ENCODE results near the gene KRTAP6-1. TPM values are rescaled to one million over a fixed set of nuclear protein-coding genes. Genes with fewer than 3 reads are reported as not detected.

Gene KRTAP6-1
- polyA plus RNA-seq = not detected in 2 replicates

GRCh38 chr21:30613836-30614235, at the start of gene KRTAP6-1:
Gene KRTAP6-1 (minus strand): TSS chr21:30613930. CDS start chr21:30613904, 26 bp downstream.

GRCh38 chr21:30642564-30642963, 28.8 kb upstream of the KRTAP6-1 start, which contains the start of gene KRTAP20-3:
Gene KRTAP20-3 (plus strand): TSS chr21:30642864.

GRCh38 chr21:30634906-30635305, 21.2 kb upstream of the KRTAP6-1 start, which contains the start of gene KRTAP20-2:
Gene KRTAP20-2 (plus strand): TSS chr21:30635206. CDS start chr21:30635264, 58 bp downstream.

GRCh38 chr21:30620522-30620921, 6.8 kb upstream of the KRTAP6-1 start, which contains the start of gene KRTAP20-4:
Gene KRTAP20-4 (plus strand): TSS chr21:30620627.

GRCh38 chr21:30616125-30616524, 2.4 kb upstream of the KRTAP6-1 start, which contains the start of gene KRTAP20-1:
Gene KRTAP20-1 (plus strand): TSS chr21:30616425. CDS start chr21:30616455, 30 bp downstream.

GRCh38 chr21:30600787-30601186, 12.9 kb downstream of the KRTAP6-1 start, which contains the start of gene KRTAP22-1:
Gene KRTAP22-1 (plus strand): TSS chr21:30601087.

GRCh38 chr21:30598802-30599201, 14.9 kb downstream of the KRTAP6-1 start, which contains the start of gene KRTAP6-2:
Gene KRTAP6-2 (minus strand): TSS chr21:30598902. CDS start chr21:30598874, 28 bp downstream.

GRCh38 chr21:30592140-30592539, 21.6 kb downstream of the KRTAP6-1 start, which contains the start of gene KRTAP6-3:
Gene KRTAP6-3 (plus strand): TSS chr21:30592440. CDS start chr21:30592446, 6 bp downstream.

GRCh38 chr21:30590297-30590696, 23.4 kb downstream of the KRTAP6-1 start, which contains the start of gene KRTAP22-2:
Gene KRTAP22-2 (minus strand): TSS chr21:30590397.

Other genes with a start within 250 kb of the KRTAP6-1 start
- gene KRTAP13-2, start 241.7 kb downstream of the KRTAP6-1 start, polyA plus RNA-seq = not detected in 2 replicates
- gene KRTAP13-1, start 217.9 kb downstream of the KRTAP6-1 start, polyA plus RNA-seq = not detected in 2 replicates
- not detected in 2 replicates for gene KRTAP13-3, start 188.0 kb downstream of the KRTAP6-1 start, polyA plus RNA-seq
- gene KRTAP13-4, start 183.7 kb downstream of the KRTAP6-1 start, polyA plus RNA-seq = not detected in 2 replicates
- not detected in 2 replicates for gene KRTAP15-1, start 173.7 kb downstream of the KRTAP6-1 start, polyA plus RNA-seq
- gene KRTAP19-1, start 133.6 kb downstream of the KRTAP6-1 start, polyA plus RNA-seq = not detected in 2 replicates
- not detected in 2 replicates for gene KRTAP19-2, start 126.5 kb downstream of the KRTAP6-1 start, polyA plus RNA-seq
- not detected in 2 replicates for gene KRTAP19-3, start 121.9 kb downstream of the KRTAP6-1 start, polyA plus RNA-seq
- gene KRTAP19-4, start 116.8 kb downstream of the KRTAP6-1 start, polyA plus RNA-seq = not detected in 2 replicates
- gene KRTAP19-5, start 111.8 kb downstream of the KRTAP6-1 start, polyA plus RNA-seq = not detected in 2 replicates
- not detected in 2 replicates for gene KRTAP19-6, start 72.1 kb downstream of the KRTAP6-1 start, polyA plus RNA-seq
- gene KRTAP19-7, start 52.6 kb downstream of the KRTAP6-1 start, polyA plus RNA-seq = not detected in 2 replicates
- not detected in 2 replicates for gene KRTAP22-2, start 23.5 kb downstream of the KRTAP6-1 start, polyA plus RNA-seq
- not detected in 2 replicates for gene KRTAP6-3, start 21.5 kb downstream of the KRTAP6-1 start, polyA plus RNA-seq
- gene KRTAP6-2, start 15.0 kb downstream of the KRTAP6-1 start, polyA plus RNA-seq = not detected in 2 replicates
- not detected in 2 replicates for gene KRTAP22-1, start 12.8 kb downstream of the KRTAP6-1 start, polyA plus RNA-seq
- gene KRTAP20-1, start 2.5 kb upstream of the KRTAP6-1 start, polyA plus RNA-seq = not detected in 2 replicates
- not detected in 2 replicates for gene KRTAP20-4, start 6.7 kb upstream of the KRTAP6-1 start, polyA plus RNA-seq
- not detected in 2 replicates for gene KRTAP20-2, start 21.3 kb upstream of the KRTAP6-1 start, polyA plus RNA-seq
- gene KRTAP20-3, start 28.9 kb upstream of the KRTAP6-1 start, polyA plus RNA-seq = not detected in 2 replicates
- not detected in 2 replicates for gene KRTAP21-3, start 104.8 kb upstream of the KRTAP6-1 start, polyA plus RNA-seq
- not detected in 2 replicates for gene KRTAP21-2, start 133.3 kb upstream of the KRTAP6-1 start, polyA plus RNA-seq
- not detected in 2 replicates for gene KRTAP21-1, start 141.5 kb upstream of the KRTAP6-1 start, polyA plus RNA-seq
- gene KRTAP8-1, start 199.3 kb upstream of the KRTAP6-1 start, polyA plus RNA-seq = not detected in 2 replicates
- gene KRTAP7-1, start 215.8 kb upstream of the KRTAP6-1 start, polyA plus RNA-seq = not detected in 2 replicates

Measured in Purkinje cell (primary cell).